ENCODE measurements around the gene TTC27. TPM values are rescaled to one million over a fixed set of nuclear protein-coding genes. Genes with fewer than 3 reads are reported as not detected.

The TTC27 gene
- total and polyA plus RNA-seq, 2 of the 13 experiments (the other 11 are each of a cell fraction or from before 2014, with no cell fraction given): 26.7 to 44.7 TPM

DNA sequence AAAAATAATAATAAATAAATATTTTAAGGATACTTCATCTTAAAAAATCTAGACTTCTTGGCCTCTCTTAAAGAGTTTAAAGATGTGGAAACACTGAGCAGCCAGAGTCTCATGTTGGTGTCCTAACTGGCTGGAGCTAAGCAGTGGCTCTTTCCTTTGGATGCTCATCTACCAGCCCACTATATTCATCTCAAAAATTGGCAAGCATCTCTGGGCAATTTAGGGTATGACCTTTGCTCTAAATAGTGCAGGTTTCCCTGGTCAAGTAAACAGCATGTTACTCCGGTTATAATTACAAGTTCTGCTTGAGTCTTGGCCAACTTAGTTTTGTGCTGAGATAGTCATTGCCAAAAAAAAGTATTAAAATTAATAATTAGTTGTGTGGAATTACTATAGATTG, 117.8 kb downstream of the TTC27 start:
- ATAC-seq: no peak
- Histone ChIP-seq H3K36me3 (replicated peaks in 1 of 2; ENCODE audit: control insufficient read depth in 1 of 2, insufficient read depth in 2 of 2, low read length in 2 of 2) (peaks cover 1 to 2% of the 10 kb centered on the region in 2 experiments; a peak in 4 of 5 replicates), H3K4me3 (replicated peaks in 1 of 3; ENCODE audit: insufficient read depth in 1 of 3, low read depth in 2 of 3, low read length in 3 of 3) (no peak overlapping the region), H3K4me1 (ENCODE audit: insufficient read depth, low read length) (no peaks in the 10 kb centered on the region), H3K9me3 (ENCODE audit: low read length) (no peaks in the 10 kb centered on the region), H3K9ac (ENCODE audit: insufficient read depth, low read depth, low read length) (no peak overlapping the region), H3K4me2 (ENCODE audit: low read depth, low read length) (no peak overlapping the region), H2AFZ (ENCODE audit: low read length) (no peak overlapping the region), H3K79me2 (ENCODE audit: insufficient read depth, low read length) (no peaks in the 10 kb centered on the region), H3K27me3 (ENCODE audit: control insufficient read depth in 1 of 2, insufficient read depth in 2 of 2, low read length in 2 of 2) (no peaks in the 10 kb centered on the region), H4K20me1 (ENCODE audit: insufficient read depth, low read length) (no peaks in the 10 kb centered on the region), H3K27ac (ENCODE audit: extremely low read length, insufficient read depth, low read length) (no peak overlapping the region)
- in situ Hi-C loops (cut with HindIII; ENCODE audit: extremely low pct_ligation_motif_present, low pct_unique_long_range_greater_than_20kb) (no loop called here), intact Hi-C loops (cut with micrococcal nuclease; ENCODE audit: unreplicated experiment) (no loop called here)
- POLR2A ChIA-PET: no interaction called here
- no TSS peak for BruUV-seq (replicated peaks)
- FAIRE-seq: no peak
- CTCF ChIA-PET (ENCODE audit: low intra/inter-chr PET ratio, low total read pairs): no interaction called here
- 97% methylated on average over 1 of the region's 1 CpG for WGBS (ENCODE audit: low lambda C conversion rate)
- no peak for DNase-seq (ENCODE audit: low spot score)
- TF ChIP-seq GATAD2A (CRISPR knock-in tag; IDR thresholded peaks at IDR 0.05): no peak
- no peak for TF ChIP-seq ZNF724P (CRISPR knock-in tag; IDR thresholded peaks at IDR 0.05; ENCODE audit: borderline replicate concordance)
- no peak for TF ChIP-seq HNRNPLL (IDR thresholded peaks at IDR 0.05; ENCODE audit: low read depth, low read length, poor library complexity, severe bottlenecking)
- no peak for TF ChIP-seq ISX (CRISPR knock-in tag; conservative IDR thresholded peaks at IDR 0.05)
- TF ChIP-seq MED8 (CRISPR knock-in tag; IDR thresholded peaks at IDR 0.05; ENCODE audit: insufficient replicate concordance): no peak
- no peak for TF ChIP-seq ZNF350 (CRISPR knock-in tag; IDR thresholded peaks at IDR 0.05; ENCODE audit: borderline replicate concordance, low read depth)
- no peak for TF ChIP-seq ZBTB4 (CRISPR knock-in tag; IDR thresholded peaks at IDR 0.05; ENCODE audit: borderline replicate concordance)
- no peak for TF ChIP-seq ZNF546 (CRISPR knock-in tag; conservative IDR thresholded peaks at IDR 0.05)
- no peak for TF ChIP-seq PTBP1 (IDR thresholded peaks at IDR 0.05; ENCODE audit: low read depth, low read length, poor library complexity, severe bottlenecking)
- TF ChIP-seq EHMT2 (IDR thresholded peaks at IDR 0.05; ENCODE audit: borderline replicate concordance, low read depth, low read length): no peak

Measured in HepG2 (cell line).